Measurements from ENCODE around the gene PHACTR2.
"Not testable (repeated sequence)": the region's sequence is repeated elsewhere in the genome, so short reads cannot be mapped to it uniquely, and the experiment has no call there.

The PHACTR2 gene

GRCh38 chr6:143859891-143860660 is 182.3 kb downstream of the PHACTR2 start:
- DNase-seq (ENCODE audit: low read depth in 2 of 2) = no peak

DNA sequence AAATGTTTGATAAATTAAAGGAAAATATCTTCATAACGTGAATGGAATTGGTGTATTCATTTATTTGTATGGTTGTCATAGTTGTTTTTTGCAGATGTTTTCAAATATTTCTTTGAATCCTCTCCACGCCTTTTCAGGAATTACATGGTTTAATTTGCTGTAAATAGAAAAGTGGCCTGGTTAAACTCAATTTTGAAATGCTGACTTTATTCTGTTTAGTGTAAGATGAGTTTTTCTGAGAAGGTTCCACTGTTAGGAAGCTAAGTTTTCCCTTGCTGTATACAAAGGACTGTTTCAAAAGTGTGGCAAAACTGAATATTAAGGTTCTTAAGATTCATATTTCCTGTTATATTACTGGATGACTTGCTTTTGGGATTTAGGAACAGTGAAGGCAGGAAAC is 186.0 kb downstream of the PHACTR2 start:
- DNase-seq (ENCODE audit: low read depth in 2 of 2) = no peak

GRCh38 chr6:143864234-143864633 is 186.5 kb downstream of the PHACTR2 start, which contains the start of gene ZC2HC1B:
TSS of gene ZC2HC1B (plus strand) at chr6:143864474. CDS start at chr6:143864540, 66 bp downstream.
- DNase-seq (ENCODE audit: low read depth in 2 of 2) = no peak

DNA sequence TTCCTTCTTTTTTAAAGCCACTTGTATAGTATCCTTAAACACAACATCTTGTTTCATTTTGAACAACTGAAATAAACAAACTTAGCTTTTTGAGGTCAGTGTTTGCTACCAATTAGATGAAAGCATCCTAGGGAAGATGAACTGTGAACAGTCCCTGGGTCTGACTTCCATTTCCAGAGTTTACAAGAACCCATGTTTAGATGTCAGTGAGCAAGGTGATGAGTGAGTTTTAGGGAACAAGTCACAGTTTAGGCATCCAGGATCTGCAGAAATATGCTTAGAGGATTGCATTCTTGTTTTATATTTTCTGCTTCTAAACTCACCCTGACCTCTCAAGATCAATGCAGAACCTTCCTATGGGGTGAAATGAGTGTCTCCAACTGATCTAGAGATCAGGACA is 189.5 kb downstream of the PHACTR2 start:
- DNase-seq (ENCODE audit: low read depth in 2 of 2) = no peak

GRCh38 chr6:143868808-143869207 is 191.0 kb downstream of the PHACTR2 start:
- not testable (repeated sequence) for DNase-seq (ENCODE audit: low read depth in 2 of 2)

GRCh38 chr6:143871202-143871730 is 193.5 kb downstream of the PHACTR2 start:
- not testable (repeated sequence) for DNase-seq (ENCODE audit: low read depth in 2 of 2)

DNA sequence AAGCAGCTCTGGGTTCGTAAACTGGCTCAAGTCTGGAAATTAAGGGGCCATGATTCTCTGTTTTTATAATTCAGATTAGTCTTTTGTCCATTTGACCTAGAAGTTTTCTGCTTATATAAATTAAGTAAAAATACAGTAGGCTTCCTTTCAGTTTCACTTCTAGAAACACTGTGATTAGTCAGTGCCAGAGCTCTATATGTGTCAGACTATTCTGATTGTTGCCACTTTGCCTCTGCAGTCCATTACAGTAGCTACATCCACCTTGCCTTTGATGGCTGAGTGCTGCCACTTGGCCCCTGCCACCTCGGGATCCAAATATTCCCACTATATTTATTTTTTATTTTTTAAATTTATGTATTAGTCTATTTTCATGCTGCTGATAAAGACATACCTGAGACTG is 194.4 kb downstream of the PHACTR2 start:
- no peak for DNase-seq (ENCODE audit: low read depth in 2 of 2)

DNA sequence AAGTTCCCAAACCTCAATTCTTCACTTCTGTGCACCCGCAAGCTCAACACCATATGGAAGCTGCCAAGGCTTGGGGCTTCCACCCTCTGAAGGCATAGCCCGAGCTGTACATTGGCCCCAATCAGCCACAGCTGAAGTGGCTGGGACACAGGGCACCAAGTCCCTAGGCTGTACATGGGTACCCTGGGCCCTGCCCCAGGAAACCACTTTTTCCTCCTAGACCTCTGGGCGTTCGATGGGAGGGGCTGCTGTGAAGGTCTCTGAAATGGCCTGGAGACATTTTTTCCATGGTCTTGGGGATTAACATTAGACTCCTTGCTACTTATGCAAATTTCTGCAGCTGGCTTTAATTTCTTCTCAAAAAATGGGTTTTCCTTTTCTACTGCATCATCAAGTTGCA is 195.8 kb downstream of the PHACTR2 start:
- DNase-seq (ENCODE audit: low read depth in 2 of 2) = not testable (repeated sequence)

DNA sequence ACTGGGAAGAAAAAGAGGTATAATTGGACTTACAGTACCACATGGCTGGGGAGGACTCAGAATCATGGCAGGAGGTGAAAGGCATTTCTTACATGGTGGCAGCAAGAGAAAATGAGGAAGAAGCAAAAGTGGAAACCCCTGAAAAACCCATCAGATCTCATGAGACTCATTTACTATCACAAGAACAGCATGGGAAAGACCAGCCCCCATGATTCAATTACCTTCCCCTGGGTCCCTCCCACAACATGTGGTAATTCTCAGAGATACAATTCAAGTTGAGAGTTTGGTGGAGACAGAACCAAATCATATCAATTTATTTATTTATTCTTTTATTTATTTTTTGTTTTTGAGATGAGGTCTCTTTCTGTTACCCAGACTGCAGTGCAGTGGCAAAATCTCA is 196.7 kb downstream of the PHACTR2 start:
- not testable (repeated sequence) for DNase-seq (ENCODE audit: low read depth in 2 of 2)

DNA sequence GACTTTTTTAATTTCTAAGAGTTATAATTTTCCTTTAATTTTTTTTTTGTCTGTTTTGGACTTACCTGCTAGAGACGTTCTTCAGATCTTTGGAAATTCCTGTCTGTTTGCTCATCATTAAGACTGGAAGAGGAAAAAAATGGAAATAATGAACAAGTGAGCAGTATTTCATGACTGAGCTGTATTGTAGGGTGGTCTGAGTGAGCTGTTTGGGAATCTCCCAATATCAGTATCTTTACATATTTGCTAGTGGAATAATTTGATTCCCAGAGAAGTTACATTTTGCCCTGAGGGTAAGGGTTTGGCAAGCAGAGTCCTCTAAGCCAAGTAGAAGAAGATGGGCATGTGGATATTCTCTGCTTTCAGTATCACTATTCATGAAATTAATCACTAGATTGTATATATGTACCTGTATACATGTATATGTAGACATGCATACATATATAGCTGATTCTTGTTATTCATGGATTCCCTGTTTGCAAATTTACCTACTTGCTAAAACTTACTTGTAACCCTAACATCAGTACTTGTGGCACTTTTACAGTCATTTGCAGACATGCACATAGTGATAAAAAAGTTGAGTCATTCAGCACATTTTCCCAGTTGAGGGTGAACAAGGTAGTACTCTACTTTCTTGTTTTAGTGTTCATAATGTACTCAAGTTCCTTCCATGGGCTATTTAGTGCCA is 200.0 kb downstream of the PHACTR2 start:
- DNase-seq (ENCODE audit: low read depth in 2 of 2) = no peak

DNA sequence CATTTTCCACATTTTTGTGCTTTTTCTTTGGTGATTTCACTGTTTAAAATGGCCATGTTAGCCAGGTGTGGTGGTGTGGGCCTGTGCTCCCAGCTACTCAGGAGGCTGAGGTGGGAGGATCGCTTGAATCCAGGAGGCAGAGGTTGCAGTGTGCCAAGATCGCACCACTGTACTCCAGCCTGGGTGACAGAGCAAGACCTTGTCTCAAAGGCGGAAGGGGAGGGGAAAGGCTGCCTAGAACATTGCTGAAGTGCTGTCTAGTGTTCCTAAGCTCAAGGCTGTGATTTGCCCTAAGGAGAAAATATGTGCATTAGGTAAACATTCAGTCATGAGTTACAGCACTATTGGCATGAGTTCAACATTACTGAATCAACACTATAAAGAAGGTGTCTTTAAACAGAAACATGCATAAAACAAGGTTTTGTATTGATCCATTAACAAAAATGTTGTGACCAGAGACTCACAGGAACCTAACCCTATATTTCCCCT is 200.6 kb downstream of the PHACTR2 start:
- no peak for DNase-seq (ENCODE audit: low read depth in 2 of 2)

DNA sequence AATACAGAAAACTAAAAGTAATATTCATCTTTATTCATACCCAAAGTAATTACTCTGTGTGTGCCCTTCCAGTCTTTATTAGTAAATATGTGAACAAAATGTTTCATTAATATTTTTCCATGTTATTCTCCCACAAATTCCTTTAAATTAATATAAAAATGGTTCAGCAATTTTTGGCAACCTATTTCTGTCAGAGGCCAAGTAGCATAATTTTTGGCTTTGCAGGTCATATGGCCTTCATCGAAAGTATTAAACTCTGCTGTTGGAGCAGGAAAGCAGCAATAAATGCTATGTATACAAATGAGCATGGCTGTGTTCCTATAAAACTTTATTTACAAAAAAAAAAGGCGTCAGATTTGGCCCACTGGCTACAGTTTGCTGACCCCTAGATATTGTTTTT is 202.6 kb downstream of the PHACTR2 start:
- no peak for DNase-seq (ENCODE audit: low read depth in 2 of 2)
